ENCODE data around the gene TSPY9. TPM values are rescaled to one million over a fixed set of nuclear protein-coding genes. Genes with fewer than 3 reads are reported as not detected.
"Not testable (repeated sequence)": the region's sequence is repeated elsewhere in the genome, so short reads cannot be mapped to it uniquely, and the experiment has no call there.

The TSPY9 gene
- total RNA-seq (2021) (not detected in 2 replicates), Bru-seq, nascent RNA (not detected), BruChase-seq, experiment 1, labeled RNA remaining after a 2-hour chase (not detected), BruChase-seq, experiment 2, labeled RNA remaining after a 6-hour chase (not detected)
- long read RNA-seq, result 0 reads

GRCh38 chrY:9486967-9487366 is at the start of gene TSPY9:
Gene TSPY9, plus strand, starts transcription at chrY:9487267. Its CDS starts 46 bp downstream, at chrY:9487313.
- BruUV-seq (replicated peaks); H3K27me3 ChIP-seq (replicated peaks; ENCODE audit: insufficient read depth, low read depth, low read length, poor library complexity); intact Hi-C loops (cut with micrococcal nuclease; ENCODE audit: unreplicated experiment); H3K36me3 ChIP-seq (ENCODE audit: insufficient read depth, low read length, poor library complexity, severe bottlenecking); H3K4me1 ChIP-seq (ENCODE audit: insufficient read depth, low read length, poor library complexity, severe bottlenecking); DNase-seq (ENCODE audit: low spot score); H3K4me3 ChIP-seq (ENCODE audit: low read depth, low read length, poor library complexity, severe bottlenecking); H3K9me3 ChIP-seq (ENCODE audit: low read depth, low read length, poor library complexity, severe bottlenecking); CTCF ChIA-PET; H3K27ac ChIP-seq (ENCODE audit: low read depth, low read length, poor library complexity, severe bottlenecking); POLR2A ChIA-PET (ENCODE audit: low non-redundant PET): not testable (repeated sequence)

- H3K36me3 ChIP-seq (ENCODE audit: insufficient read depth, low read length, poor library complexity, severe bottlenecking); H3K4me1 ChIP-seq (ENCODE audit: insufficient read depth, low read length, poor library complexity, severe bottlenecking); BruUV-seq (replicated peaks); intact Hi-C loops (cut with micrococcal nuclease; ENCODE audit: unreplicated experiment); DNase-seq (ENCODE audit: low spot score); H3K9me3 ChIP-seq (ENCODE audit: low read depth, low read length, poor library complexity, severe bottlenecking); CTCF ChIA-PET; H3K27ac ChIP-seq (ENCODE audit: low read depth, low read length, poor library complexity, severe bottlenecking); H3K27me3 ChIP-seq (replicated peaks; ENCODE audit: insufficient read depth, low read depth, low read length, poor library complexity); H3K4me3 ChIP-seq (ENCODE audit: low read depth, low read length, poor library complexity, severe bottlenecking); POLR2A ChIA-PET (ENCODE audit: low non-redundant PET): not testable (repeated sequence)
Measured at GRCh38 chrY:9466655-9467054, 20.4 kb upstream of the TSPY9 start, which contains the start of gene TSPY1. Gene TSPY1, plus strand, starts transcription at chrY:9466955. Its CDS starts 46 bp downstream, at chrY:9467001.

GRCh38 chrY:9504396-9504795 is 17.3 kb downstream of the TSPY9 start:
- H3K36me3 ChIP-seq (ENCODE audit: insufficient read depth, low read length, poor library complexity, severe bottlenecking); H3K27ac ChIP-seq (ENCODE audit: low read depth, low read length, poor library complexity, severe bottlenecking); DNase-seq (ENCODE audit: low spot score); H3K4me1 ChIP-seq (ENCODE audit: insufficient read depth, low read length, poor library complexity, severe bottlenecking); H3K27me3 ChIP-seq (replicated peaks; ENCODE audit: insufficient read depth, low read depth, low read length, poor library complexity); POLR2A ChIA-PET (ENCODE audit: low non-redundant PET); intact Hi-C loops (cut with micrococcal nuclease; ENCODE audit: unreplicated experiment); CTCF ChIA-PET; H3K4me3 ChIP-seq (ENCODE audit: low read depth, low read length, poor library complexity, severe bottlenecking); H3K9me3 ChIP-seq (ENCODE audit: low read depth, low read length, poor library complexity, severe bottlenecking); BruUV-seq (replicated peaks): not testable (repeated sequence)

- H3K4me1 ChIP-seq (ENCODE audit: insufficient read depth, low read length, poor library complexity, severe bottlenecking); POLR2A ChIA-PET (ENCODE audit: low non-redundant PET); CTCF ChIA-PET; H3K27me3 ChIP-seq (replicated peaks; ENCODE audit: insufficient read depth, low read depth, low read length, poor library complexity); H3K27ac ChIP-seq (ENCODE audit: low read depth, low read length, poor library complexity, severe bottlenecking); DNase-seq (ENCODE audit: low spot score); BruUV-seq (replicated peaks); H3K36me3 ChIP-seq (ENCODE audit: insufficient read depth, low read length, poor library complexity, severe bottlenecking); H3K4me3 ChIP-seq (ENCODE audit: low read depth, low read length, poor library complexity, severe bottlenecking); H3K9me3 ChIP-seq (ENCODE audit: low read depth, low read length, poor library complexity, severe bottlenecking); intact Hi-C loops (cut with micrococcal nuclease; ENCODE audit: unreplicated experiment): not testable (repeated sequence)
Measured at GRCh38 chrY:9516287-9516686, 29.2 kb downstream of the TSPY9 start.

- H3K4me3 ChIP-seq (ENCODE audit: low read depth, low read length, poor library complexity, severe bottlenecking); H3K4me1 ChIP-seq (ENCODE audit: insufficient read depth, low read length, poor library complexity, severe bottlenecking); H3K27ac ChIP-seq (ENCODE audit: low read depth, low read length, poor library complexity, severe bottlenecking); H3K36me3 ChIP-seq (ENCODE audit: insufficient read depth, low read length, poor library complexity, severe bottlenecking); POLR2A ChIA-PET (ENCODE audit: low non-redundant PET); H3K9me3 ChIP-seq (ENCODE audit: low read depth, low read length, poor library complexity, severe bottlenecking); BruUV-seq (replicated peaks); DNase-seq (ENCODE audit: low spot score); CTCF ChIA-PET; intact Hi-C loops (cut with micrococcal nuclease; ENCODE audit: unreplicated experiment); H3K27me3 ChIP-seq (replicated peaks; ENCODE audit: insufficient read depth, low read depth, low read length, poor library complexity): not testable (repeated sequence)
Measured at GRCh38 chrY:9527580-9527979, 40.5 kb downstream of the TSPY9 start, which contains the start of gene TSPY10. Gene TSPY10, plus strand, starts transcription at chrY:9527880. Its CDS starts 46 bp downstream, at chrY:9527926.

Other genes starting within 250 kb of the TSPY9 start
- not detected in 2 replicates for gene TSPY4, start 149.8 kb upstream of the TSPY9 start, total RNA-seq (2021)
- not detected in 2 replicates for gene TSPY8, start 129.5 kb upstream of the TSPY9 start, total RNA-seq (2021)
- gene TSPY3, start 88.8 kb upstream of the TSPY9 start, total RNA-seq (2021), result not detected in 2 replicates
- gene TSPY1, start 20.3 kb upstream of the TSPY9 start, total RNA-seq (2021), result not detected in 2 replicates
- not detected in 2 replicates for gene TSPY10, start 40.6 kb downstream of the TSPY9 start, total RNA-seq (2021)